ENCODE results near the gene SLC1A1.

GRCh38 chr9:4547016-4547415 is 56.7 kb downstream of the SLC1A1 start:
- TF ChIP-seq CTCF (IDR thresholded peaks at IDR 0.05) (no peak), POLR2AphosphoS5 (IDR thresholded peaks at IDR 0.05) (no peak)

Measured in breast epithelium (tissue), 3 donors.